ENCODE measurements around the gene PLEKHA4. TPM values are rescaled to one million over a fixed set of nuclear protein-coding genes. Genes with fewer than 3 reads are reported as not detected.

The PLEKHA4 gene
- total and polyA plus RNA-seq, 2 of the 13 experiments (the other 11 are each of a cell fraction or from before 2014, with no cell fraction given) = 4.8 to 6.0 TPM

- TF ChIP-seq, protein P1, sequence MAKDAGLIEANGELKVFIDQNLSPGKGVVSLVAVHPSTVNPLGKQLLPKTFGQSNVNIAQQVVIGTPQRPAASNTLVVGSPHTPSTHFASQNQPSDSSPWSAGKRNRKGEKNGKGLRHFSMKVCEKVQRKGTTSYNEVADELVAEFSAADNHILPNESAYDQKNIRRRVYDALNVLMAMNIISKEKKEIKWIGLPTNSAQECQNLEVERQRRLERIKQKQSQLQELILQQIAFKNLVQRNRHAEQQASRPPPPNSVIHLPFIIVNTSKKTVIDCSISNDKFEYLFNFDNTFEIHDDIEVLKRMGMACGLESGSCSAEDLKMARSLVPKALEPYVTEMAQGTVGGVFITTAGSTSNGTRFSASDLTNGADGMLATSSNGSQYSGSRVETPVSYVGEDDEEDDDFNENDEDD (CRISPR knock-in tag; IDR thresholded peaks at IDR 0.05; ENCODE audit: borderline replicate concordance) = peak; percentile 97
- TF ChIP-seq ZNF317 (CRISPR knock-in tag; IDR thresholded peaks at IDR 0.05) (peak; percentile 26; the same call in 1 of the 2 replicates), KMT2A (CRISPR knock-in tag; IDR thresholded peaks at IDR 0.05) (no peak), HES4 (CRISPR knock-in tag; IDR thresholded peaks at IDR 0.05; ENCODE audit: borderline replicate concordance) (0 out of 2 replicates have a peak, but pooled peaks have one; percentile 26), POLR2A (IDR thresholded peaks at IDR 0.05; ENCODE audit: insufficient read depth in 1 of 2, low read depth in 2 of 2, low read length in 2 of 2) (peak; percentile 23 to 77; a peak in 2 of 4 replicates), SUZ12 (IDR thresholded peaks at IDR 0.05; ENCODE audit: low read depth, low read length) (peak; percentile 47), ZNF230 (CRISPR knock-in tag; IDR thresholded peaks at IDR 0.05) (0 out of 2 replicates have a peak, but pooled peaks have one; percentile 57), ONECUT2 (CRISPR knock-in tag; IDR thresholded peaks at IDR 0.05) (0 out of 2 replicates have a peak, but pooled peaks have one; percentile 20), ZNF543 (CRISPR knock-in tag; IDR thresholded peaks at IDR 0.05) (0 out of 2 replicates have a peak, but pooled peaks have one; percentile 53), IRF9 (CRISPR knock-in tag; IDR thresholded peaks at IDR 0.05; ENCODE audit: borderline replicate concordance) (peak; percentile 45; the same call in 1 of the 2 replicates), ZNF703 (CRISPR knock-in tag; IDR thresholded peaks at IDR 0.05; ENCODE audit: borderline replicate concordance) (no peak), MXI1 (IDR thresholded peaks at IDR 0.05; ENCODE audit: borderline replicate concordance, low read depth, low read length) (peak; percentile 60; the same call in 1 of the 3 replicates), BCL6 (CRISPR knock-in tag; IDR thresholded peaks at IDR 0.05) (peak; percentile 71), MYNN (CRISPR knock-in tag; IDR thresholded peaks at IDR 0.05; ENCODE audit: low read depth) (no peak), ZNF160 (CRISPR knock-in tag; IDR thresholded peaks at IDR 0.05) (no peak), RAD51 (IDR thresholded peaks at IDR 0.05; ENCODE audit: borderline replicate concordance) (no peak), NCOA5 (CRISPR knock-in tag; IDR thresholded peaks at IDR 0.05) (no peak), EZH2 (conservative IDR thresholded peaks at IDR 0.05; ENCODE audit: low read depth, low read length) (no peak), ISL2 (CRISPR knock-in tag; IDR thresholded peaks at IDR 0.05) (peak; percentile 36; the same call in 1 of the 2 replicates), ATF7-NPFF (CRISPR knock-in tag; IDR thresholded peaks at IDR 0.05; ENCODE audit: low read depth) (peak; percentile 48; the same call in 1 of the 2 replicates), MXD4 (CRISPR knock-in tag; IDR thresholded peaks at IDR 0.05) (no peak), HNF4A (CRISPR knock-in tag; IDR thresholded peaks at IDR 0.05) (peak; percentile 12)
- TF ChIP-seq, protein P2, sequence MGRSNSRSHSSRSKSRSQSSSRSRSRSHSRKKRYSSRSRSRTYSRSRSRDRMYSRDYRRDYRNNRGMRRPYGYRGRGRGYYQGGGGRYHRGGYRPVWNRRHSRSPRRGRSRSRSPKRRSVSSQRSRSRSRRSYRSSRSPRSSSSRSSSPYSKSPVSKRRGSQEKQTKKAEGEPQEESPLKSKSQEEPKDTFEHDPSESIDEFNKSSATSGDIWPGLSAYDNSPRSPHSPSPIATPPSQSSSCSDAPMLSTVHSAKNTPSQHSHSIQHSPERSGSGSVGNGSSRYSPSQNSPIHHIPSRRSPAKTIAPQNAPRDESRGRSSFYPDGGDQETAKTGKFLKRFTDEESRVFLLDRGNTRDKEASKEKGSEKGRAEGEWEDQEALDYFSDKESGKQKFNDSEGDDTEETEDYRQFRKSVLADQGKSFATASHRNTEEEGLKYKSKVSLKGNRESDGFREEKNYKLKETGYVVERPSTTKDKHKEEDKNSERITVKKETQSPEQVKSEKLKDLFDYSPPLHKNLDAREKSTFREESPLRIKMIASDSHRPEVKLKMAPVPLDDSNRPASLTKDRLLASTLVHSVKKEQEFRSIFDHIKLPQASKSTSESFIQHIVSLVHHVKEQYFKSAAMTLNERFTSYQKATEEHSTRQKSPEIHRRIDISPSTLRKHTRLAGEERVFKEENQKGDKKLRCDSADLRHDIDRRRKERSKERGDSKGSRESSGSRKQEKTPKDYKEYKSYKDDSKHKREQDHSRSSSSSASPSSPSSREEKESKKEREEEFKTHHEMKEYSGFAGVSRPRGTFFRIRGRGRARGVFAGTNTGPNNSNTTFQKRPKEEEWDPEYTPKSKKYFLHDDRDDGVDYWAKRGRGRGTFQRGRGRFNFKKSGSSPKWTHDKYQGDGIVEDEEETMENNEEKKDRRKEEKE (IDR thresholded peaks at IDR 0.05) = no peak
- TF ChIP-seq, protein P3, sequence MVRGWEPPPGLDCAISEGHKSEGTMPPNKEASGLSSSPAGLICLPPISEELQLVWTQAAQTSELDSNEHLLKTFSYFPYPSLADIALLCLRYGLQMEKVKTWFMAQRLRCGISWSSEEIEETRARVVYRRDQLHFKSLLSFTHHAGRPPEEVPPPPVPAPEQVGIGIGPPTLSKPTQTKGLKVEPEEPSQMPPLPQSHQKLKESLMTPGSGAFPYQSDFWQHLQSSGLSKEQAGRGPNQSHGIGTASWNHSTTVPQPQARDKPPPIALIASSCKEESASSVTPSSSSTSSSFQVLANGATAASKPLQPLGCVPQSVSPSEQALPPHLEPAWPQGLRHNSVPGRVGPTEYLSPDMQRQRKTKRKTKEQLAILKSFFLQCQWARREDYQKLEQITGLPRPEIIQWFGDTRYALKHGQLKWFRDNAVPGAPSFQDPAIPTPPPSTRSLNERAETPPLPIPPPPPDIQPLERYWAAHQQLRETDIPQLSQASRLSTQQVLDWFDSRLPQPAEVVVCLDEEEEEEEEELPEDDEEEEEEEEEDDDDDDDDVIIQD (CRISPR knock-in tag; IDR thresholded peaks at IDR 0.05; ENCODE audit: low read depth) = no peak; the same call in 1 of the 2 replicates
- TF ChIP-seq, protein P4, sequence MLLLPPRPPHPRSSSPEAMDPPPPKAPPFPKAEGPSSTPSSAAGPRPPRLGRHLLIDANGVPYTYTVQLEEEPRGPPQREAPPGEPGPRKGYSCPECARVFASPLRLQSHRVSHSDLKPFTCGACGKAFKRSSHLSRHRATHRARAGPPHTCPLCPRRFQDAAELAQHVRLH (CRISPR knock-in tag; IDR thresholded peaks at IDR 0.05; ENCODE audit: borderline replicate concordance, low read depth) = peak; percentile 34; the same call in 1 of the 2 replicates
These were observed 31.5 kb upstream of the PLEKHA4 start, which contains the start of gene NUCB1 (continued) for GRCh38 chr19:48899781-48900476.
